Measurements from ENCODE around the gene RAB3IP.

The RAB3IP gene, protein sequence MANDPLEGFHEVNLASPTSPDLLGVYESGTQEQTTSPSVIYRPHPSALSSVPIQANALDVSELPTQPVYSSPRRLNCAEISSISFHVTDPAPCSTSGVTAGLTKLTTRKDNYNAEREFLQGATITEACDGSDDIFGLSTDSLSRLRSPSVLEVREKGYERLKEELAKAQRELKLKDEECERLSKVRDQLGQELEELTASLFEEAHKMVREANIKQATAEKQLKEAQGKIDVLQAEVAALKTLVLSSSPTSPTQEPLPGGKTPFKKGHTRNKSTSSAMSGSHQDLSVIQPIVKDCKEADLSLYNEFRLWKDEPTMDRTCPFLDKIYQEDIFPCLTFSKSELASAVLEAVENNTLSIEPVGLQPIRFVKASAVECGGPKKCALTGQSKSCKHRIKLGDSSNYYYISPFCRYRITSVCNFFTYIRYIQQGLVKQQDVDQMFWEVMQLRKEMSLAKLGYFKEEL

DNA sequence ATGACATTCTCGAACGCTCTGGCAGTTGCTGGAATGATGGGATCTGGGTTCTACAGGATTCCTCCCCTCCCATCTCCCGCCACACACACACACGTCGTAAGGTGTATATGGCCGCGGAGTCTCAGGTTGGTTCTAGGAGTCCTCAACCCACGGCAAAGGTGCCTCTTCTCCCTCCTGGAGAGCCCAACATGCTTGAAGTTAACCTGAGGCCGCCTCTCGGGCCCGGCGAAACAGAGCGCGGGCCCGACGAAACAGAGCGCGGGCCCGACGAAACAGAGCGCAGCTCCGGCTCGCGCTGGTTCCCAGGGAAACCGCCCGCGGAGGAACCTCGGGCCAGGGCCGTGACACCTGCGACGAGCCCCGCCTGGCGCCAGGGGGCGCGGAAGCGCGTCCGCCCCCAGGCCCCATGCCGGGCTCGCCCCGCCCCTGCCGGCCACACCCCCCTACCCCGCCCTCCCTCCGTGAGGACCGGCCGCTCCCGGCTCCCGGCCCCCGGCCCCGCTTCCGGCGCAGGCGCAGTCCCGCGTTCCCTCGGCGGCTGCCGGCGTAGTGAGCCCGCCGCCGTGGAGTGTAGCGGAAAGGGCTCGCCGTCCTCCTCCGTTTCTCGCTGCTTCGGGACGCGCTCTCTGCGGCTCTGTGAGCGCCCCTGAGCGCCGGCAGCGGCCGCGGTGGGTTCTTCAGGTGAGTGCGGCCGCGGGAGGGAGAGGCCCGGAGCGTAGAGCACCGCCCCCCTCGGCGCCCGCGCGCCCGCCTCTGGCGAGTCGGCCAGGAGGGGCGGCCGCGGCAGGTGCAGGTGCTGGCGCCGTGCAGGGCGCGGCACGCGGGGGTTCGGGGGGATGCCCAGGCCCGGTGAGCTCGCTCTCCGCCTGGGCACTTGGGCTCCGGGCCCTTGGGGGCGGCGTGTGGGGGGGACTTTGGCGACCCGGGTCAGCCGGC is at the start of gene RAB3IP:
Gene RAB3IP, plus strand, starts transcription at position 510 of the 936 bp plus-strand sequence. CDS start 16,549 bp downstream, outside the sequence.
- peak; percentile 93 for DNase-seq

DNA sequence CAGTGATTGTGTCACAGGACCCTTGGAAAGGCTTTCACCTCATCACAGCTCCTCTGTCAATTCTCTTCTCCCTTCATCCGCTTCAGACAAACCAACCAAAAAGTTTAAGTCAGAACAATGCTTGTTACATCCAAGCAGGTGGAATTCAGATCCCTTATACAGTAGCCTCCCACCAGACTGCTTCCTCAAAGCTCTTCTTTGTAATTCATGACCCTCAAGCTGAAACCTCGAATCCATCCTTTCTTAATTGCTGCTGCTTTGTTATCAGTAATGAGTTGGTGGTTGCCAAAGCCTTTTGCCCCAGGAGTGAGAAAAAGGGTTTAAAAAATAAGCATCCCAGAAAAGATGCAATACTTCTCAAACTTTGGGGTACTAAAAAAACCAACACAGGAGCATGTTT is 49.0 kb upstream of the RAB3IP start:
- DNase-seq: no peak

DNA sequence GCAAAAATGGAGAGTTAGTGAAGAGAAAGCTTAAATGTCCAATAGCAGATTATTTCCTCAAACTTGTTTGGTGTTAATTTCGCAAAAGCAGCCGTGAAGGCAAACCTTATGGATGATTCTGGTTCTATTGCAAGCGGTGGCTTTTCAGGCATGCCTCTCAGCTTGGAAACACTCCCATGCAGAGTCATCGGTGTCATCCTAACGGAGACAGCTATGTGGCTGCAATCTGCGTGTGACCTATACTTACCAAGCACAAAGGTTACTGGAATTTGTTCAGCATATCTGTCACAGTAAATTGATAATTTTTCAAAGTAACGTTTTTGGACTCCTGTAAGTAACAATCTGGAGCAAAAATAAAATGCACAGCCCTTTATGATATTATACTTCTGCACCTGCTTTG is 44.5 kb upstream of the RAB3IP start:
- DNase-seq: no peak

DNA sequence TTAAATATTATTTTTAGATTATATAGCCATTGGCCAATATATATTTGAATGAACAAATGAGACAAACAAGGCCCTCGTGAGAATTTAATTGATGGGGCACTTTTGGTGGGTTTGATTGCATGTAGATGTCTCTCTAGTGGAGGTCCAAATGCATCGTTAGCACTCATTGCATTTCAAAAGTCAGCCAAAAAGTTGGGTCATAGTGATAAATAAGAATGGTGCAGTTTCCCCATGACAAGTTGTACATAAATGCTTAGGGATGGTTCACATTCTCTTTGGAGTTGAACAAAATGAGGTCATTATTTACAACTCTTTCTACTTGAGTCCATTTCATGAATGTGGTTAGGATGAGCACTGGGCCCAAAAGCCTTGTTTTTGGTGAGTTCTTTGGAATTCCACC is 40.6 kb upstream of the RAB3IP start:
- DNase-seq: no peak

DNA sequence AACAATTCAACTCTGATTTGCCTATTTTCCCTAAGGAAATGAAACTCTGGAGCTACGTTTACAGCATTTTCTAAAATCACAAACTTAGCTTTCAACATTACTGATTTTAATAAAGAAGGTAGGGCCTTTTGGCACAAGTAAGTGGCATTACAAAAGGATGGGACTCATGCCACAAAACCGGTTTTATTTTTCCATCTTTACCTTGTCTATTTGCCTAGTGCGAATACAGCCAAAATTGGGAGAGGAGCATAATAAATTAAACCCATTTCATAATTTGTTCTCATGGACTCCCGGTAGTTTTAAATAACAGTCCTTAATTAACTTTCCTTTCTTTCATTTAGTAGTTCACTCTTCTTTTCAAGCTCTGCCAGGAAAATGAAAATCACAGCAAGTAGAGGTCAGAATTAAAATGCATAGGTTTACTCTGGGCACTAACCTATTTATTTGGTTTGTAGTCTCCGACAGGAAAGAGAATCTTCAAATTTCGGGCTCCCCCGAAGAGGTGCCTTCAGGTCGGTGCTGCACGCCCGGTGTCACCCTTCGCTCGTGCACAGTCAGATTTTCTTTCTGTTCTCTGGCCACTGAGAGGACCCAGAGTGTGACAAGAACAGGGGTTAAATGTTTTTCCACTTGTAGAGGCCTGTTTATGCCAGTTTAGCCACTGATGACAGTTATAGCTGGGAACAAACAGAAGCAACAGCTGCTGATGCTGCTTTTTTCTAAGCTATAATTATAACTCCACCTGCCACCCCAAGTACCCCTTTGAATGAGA is 39.7 kb upstream of the RAB3IP start, which contains the start of gene BEST3:
Gene BEST3, minus strand, starts transcription at position 535 of the 772 bp plus-strand sequence. CDS start 1,505 bp downstream, outside the sequence.
- DNase-seq: no peak

DNA sequence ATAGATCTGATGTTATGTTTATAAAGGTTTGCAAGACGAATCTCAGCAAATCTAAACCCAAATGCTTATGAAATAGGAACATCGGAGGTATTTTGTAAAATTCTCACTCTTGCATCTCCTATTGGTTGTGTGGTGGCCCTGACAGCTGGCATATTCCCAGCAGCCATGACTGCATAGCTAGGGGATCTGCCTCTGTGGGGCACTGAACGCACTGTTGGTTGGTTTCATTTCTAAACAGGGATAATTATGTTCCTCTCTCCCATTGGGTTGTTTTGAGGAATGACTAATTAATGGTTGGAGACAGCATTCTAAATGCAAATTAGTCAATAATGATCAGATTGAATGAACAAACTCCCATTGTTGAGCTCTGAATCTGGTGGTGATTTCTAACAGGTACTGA is 36.8 kb upstream of the RAB3IP start:
- DNase-seq: no peak

DNA sequence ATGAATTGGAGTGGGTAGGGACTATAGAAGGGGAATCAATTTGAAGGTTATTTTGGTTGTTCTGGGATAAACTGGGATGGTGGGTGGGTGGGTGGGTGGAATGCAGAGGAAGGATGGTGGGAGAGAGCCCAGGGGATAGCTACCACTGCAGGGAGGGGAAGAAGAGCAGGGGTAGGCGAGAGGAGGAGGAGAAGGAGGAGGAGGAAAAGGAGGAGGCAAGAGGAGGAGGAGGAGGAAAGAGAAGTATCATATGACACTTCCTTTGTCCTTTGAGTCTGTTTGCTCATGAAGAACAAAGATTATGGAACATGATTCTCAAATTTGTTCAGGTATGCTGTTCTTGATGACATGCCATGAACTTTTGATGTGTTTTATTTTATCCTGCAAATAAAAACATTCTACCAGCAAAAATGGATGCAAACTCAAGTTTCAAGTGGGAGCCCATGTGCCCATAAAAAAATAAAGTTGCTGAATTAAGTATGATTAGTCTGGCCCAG is 35.5 kb upstream of the RAB3IP start:
- DNase-seq: no peak

DNA sequence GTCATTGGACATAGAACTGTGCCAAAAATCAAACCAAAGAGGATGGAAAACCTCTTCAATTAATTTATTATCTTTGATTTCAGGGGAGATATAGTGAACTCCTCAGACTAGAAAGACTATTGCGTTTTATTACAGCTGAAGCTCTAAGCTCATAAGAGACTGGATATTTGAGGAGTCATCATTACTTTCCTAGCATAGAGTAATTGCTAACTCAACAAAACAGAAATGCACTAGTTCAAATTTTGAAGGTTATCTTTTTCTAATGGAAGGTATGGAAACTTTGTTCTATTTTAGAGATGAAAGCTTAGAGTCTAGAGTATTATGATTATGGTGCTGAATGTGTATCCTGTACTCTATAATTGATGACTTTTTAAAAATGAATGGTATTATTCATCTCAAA is 34.3 kb upstream of the RAB3IP start:
- DNase-seq: no peak

DNA sequence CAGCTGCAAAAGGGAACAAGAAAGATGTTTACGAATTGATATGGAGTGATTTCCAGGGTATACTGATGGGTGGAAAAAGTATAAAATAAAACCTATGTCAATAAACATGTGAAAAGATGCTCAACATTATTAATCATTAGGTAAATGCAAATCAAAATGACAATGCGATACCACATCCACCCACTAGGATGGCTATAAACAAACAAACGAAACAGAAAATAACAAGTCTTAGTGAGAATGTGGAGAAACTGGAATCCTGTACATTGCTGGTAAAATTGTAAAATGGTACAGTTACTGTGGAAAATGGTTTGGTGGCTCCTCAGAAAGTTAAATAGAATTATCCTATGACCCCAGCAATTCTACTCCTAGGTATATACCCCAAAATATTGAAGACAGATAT is 30.0 kb upstream of the RAB3IP start:
- DNase-seq: no peak

DNA sequence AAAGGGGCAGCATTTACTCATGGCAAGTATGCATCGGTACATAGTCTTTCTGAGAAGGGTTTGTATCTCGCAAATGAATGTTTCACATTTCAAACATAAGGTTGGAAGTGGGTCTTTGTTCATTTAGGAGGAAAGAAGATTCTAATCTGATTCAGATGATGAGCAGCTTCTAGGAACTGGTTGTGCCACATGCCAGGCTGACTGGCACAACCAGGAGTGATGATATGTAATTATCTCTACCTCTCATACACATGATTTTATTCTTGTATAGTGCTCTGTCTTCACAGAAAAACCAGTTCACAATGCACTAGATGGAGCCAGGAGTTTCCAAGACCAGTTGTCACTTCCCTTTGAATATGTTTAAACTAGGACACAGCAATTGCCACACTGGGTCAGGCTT is 25.8 kb upstream of the RAB3IP start:
- no peak for DNase-seq

DNA sequence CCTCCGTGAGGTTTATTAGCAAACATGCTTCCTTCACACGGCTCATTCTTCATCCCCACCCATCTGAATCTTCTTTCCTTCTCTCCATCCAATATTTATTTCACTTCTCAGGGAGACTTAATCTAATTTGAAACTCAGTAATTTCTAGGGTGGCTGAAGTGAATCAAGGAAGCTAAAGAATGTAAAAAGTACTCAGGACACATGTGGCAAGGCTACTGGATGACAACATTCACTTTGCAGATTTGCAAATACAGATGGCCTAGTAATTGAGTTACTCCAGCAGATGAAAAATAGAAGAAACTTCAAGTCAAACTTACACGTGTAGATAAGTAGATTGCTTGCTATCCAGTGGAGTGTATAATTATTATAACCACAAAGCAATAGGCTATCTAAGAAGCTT is 24.1 kb upstream of the RAB3IP start:
- DNase-seq: no peak

DNA sequence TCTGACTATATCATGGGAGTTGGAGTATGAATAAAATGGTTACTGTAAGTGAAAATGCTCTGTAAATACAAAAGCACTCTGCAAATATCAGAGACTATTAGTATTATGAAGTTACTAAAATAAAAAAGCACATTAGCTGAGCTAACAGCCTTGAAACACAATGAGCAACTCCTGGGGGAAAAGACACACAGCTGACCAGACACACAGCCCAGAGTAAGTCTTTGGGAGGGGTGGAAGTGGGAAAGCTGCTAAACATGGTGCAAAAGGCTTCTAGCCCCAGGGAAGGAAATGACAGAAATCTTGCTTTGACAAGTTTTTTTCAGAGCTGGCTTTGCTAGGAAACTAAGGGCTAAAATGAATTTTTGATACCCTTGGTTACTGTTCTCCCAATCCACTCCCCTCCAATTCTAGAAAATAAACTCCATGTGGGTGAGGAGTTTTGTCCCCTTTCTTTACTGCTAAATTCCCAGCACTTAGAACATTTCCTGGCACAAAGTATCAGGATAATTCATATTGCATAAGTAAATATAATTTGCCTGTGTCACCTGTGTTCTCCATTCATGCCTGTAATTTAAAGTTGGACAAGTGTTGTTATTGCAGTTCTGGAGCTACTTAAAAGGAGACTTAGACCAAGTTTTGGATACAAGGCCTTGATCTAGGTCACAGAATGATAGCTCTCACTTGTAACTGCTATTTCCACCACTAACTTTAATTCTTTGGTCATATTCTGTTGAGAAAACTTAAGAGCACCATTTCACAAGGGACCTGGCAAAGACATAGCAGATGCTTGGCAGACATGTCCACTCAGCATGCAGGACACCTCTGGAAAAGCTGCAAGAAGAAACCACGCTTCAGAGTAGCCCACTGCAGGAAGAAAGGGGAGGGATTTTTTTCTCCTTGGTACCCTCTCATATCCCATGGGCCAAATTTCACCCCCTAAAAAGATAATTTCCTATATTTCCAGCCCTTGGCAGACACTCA is 19.0 kb upstream of the RAB3IP start:
- no peak for DNase-seq

DNA sequence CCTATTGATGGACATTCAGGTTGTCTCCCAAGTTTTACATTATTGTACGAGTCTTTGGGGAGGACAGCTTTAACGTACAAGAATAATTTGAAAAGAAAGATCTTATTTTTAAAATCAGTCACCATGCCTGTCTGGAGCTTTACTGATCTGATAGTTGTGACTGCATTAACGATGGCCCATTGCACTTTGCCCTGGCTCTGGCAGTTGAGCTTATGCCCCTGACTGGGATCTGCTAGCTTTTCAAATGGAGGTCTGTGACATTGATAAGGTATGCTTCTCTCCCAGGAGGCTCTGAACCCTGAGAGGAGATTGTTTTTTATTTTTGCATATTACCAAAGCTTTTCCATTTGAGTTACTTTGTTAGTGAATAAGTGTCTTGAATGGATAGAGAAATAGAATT is 17.9 kb upstream of the RAB3IP start:
- DNase-seq: no peak

DNA sequence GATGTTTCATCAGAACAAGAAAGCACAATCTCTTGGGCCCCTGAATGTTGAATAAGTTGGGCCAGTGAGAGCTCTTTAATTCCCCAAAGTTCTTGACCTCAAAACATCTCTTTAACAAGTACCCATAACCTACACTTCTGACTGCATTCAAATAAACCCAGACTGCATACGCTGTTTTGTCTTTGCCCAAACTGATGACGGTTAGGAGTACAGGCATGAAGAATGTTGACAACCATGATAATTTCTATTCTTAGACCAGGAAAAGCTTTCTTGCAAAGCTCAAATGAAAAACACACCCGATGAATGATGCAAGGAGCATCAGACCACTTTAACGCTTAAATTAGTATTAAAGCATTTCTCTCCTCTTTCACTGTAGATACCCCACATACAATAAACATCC is 11.7 kb upstream of the RAB3IP start:
- no peak for DNase-seq

DNA sequence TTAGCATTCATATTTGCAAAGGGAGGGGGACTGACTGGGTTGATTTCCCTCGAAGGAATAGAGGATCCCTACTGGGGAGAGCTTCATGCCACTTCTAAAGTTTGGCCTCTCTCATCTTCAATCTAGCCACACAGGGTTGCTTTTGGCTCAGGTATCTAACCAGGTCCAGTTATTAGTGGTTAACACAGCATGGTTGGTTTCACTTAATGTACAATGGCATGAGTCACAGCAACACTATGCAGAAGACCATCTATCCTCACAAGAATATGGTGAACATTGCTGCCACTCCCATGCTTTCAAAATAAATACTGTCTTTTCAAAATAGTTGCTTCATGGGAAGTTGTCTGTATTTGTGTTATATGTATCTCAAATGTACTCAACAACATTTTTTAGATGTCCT is 6.6 kb upstream of the RAB3IP start:
- no peak for DNase-seq

DNA sequence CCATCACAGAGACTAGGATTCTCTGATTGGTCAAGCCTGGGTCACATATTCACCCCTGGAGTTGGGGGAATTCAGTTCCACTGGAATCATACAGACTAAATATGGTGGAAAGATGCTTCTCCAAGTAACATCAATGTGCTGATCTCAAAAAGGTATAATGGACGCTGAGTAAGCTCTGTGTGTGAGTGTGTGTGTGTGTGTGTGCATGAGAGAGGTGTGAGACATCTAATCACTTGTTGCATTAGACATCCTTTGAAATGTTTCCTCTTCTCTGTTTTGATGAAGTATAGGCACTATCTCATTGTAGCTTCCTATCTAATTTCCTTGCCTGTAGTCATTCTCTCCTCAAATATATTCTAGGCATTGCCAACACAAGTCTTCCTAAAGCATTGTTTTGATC is 5.0 kb upstream of the RAB3IP start:
- no peak for DNase-seq

DNA sequence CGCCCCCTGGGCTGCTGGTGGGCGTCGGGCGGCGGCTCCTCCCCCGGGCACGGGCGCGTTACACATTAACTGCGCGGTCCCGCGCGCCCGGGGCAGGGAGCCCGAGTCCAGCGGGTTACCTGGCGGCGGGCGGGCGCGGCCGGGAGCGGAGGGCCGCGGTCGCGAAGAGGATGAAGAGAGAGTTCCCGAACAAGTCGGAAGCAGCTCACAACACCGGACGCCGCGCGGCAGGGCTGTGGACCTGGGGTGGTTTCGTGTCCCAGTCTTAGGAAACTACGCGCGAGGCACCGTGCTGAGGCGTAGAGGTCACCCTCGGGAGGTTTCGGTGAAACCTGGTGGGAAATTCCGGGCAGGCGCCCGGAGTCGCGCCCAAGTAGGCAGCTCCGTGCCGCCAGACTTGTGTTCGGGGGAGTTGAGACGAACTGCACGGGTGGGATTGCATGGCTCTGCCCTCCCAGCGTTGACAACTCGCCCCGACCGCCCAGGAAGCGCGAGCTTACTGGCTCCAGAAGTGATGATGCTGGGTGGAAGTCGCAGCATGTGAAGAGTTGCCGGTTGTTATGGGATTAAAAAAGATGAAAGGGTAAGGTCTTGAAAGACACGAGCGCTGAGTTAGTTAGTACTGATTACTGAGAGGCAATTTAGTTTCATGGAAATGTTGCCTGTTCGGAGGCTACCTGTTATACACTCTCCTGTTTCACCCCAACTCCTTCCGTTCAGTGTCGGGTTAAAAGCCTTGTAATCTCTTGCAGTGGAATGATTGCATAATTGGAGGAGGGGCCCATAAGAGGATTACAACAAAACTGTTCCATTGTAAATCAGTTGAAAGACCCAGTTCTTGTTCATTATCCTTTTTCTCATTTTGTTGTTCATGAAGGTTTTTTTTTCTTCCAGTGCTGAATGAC is 879 bp downstream of the RAB3IP start:
- DNase-seq: peak; percentile 60

DNA sequence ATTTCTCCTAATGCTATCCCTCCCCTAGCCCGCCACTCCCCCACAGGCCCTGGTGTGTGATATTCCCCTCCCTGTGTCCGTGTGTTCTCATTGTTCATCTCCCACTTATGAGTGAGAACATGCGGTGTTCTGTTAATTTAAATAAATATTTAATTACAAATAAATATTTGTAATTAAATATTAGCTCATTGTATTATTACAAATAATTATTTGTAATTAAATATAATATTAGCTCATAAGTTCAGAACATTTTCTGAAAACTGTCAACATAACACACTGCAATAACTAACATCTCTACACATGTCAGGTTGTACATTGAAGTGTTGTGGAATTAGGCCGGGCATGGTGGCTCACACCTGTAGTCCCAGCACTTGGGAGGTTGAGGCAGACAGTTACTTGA is 5.4 kb downstream of the RAB3IP start:
- DNase-seq: no peak

DNA sequence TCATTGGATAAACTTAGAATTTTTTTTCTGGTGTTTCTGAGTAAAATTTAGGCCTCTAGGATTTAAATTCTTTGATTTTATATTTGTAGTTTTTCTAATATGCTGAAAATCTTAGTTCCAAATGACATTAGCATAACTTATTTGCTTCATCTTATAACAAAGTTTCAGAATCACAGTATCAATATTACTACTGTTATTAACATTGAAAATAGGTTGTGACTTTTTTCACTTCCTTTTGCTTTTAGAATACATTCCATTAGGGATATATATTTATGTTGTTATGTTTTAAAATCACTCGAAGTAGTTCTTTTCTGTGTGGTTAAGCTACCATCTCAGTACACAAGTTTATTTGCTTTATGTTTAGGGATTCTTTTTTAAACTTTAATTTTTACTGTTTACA is 12.8 kb downstream of the RAB3IP start:
- DNase-seq: no peak

DNA sequence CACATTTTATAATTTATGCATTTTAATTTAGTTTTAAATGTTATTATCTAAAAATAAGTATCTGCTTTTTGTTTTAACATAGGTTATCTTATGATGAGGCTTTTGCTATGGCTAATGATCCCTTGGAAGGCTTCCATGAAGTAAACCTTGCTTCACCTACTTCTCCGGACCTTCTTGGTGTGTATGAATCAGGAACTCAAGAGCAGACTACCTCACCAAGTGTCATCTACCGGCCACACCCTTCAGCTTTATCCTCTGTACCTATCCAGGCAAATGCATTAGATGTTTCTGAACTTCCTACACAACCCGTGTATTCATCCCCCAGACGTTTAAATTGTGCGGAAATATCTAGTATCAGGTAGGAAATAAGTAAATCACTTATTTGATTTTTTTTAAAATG is 16.6 kb downstream of the RAB3IP start:
- no peak for DNase-seq

All from activated CD8-positive, alpha-beta memory T cell treated with anti-CD3 and anti-CD28 coated beads, Interleukin-2, amount 50 U/mL, for 4 hours (primary cell).